HCT116 (cell line): Measurements from ENCODE around the gene C2orf92. TPM values are rescaled to one million over a fixed set of nuclear protein-coding genes. Genes with fewer than 3 reads are reported as not detected.

ENCODE experiments used
- ATAC-seq: fragments of 200-7000 bp; cut with Tn5 transposase; 2 replicates; pipeline ENCODE4 v1.9.1; 2020; ENCODE audit warnings: mild to moderate bottlenecking, moderate library complexity
- BruUV-seq: library from RNA; stranded (reverse); fragments of 400-500 nt; replicated peaks from 2 replicates; lab custom pipeline; 2021; lab: Mats Ljungman, UMichigan
- CTCF ChIA-PET: fragments of 300-600 bp; sonication (Branson Sonifier 250); formaldehyde crosslinking; loops from one replicate; lab custom pipeline; 2021; ENCODE audit warnings: antibody characterized with exemption; lab: Charles Lee
- POLR2A ChIA-PET: fragments of 300-600, 350-600 bp; sonication (Branson Sonifier 250); formaldehyde crosslinking; loops from one replicate; lab custom pipeline; 2021; ENCODE audit warnings: antibody characterized with exemption; lab: Charles Lee
- RAD21 ChIA-PET, 2 experiments: fragments of 300-600 bp; sonication (Branson Sonifier 250); formaldehyde crosslinking; loops; one replicate each; lab custom pipeline; 2023; ENCODE audit warnings: low total read pairs in 2 of 2; ENCODE audit not compliant: uncharacterized antibody in 2 of 2, unreplicated experiment in 2 of 2, low non-redundant PET in 1 of 2; lab: Charles Lee
- DNase-seq: peaks from one replicate; pipeline ENCODE4 v3.0.0-alpha.2; 2010; ENCODE audit warnings: low read depth, low spot score
- H2AFZ ChIP-seq: fragments of 200-600 bp; shearing (Covaris generic), sonication (generic); 2 replicates; pipeline ENCODE4 v1.6.1; 2017; ENCODE audit warnings: low read depth, mixed run types, mixed read lengths, antibody characterized with exemption, low read length; ENCODE audit not compliant: poor library complexity, severe bottlenecking
- H3K27ac ChIP-seq: 2 replicates; pipeline ENCODE4 v1.5.1; 2012; ENCODE audit warnings: low read depth, low read length
- H3K27me3 ChIP-seq: fragments of 200-600 bp; sonication (generic); 2 replicates; pipeline ENCODE4 v1.6.1; 2016; ENCODE audit warnings: mixed run types, low read length, mixed read lengths; ENCODE audit not compliant: insufficient read depth
- H3K36me3 ChIP-seq, 2 experiments: fragments of 200-500 bp in 1 of 2; fragments of 200-600 bp in 1 of 2; sonication (Bioruptor generic) in 1 of 2; sonication (generic) in 1 of 2; 2 replicates each; pipeline versions ENCODE4 v1.5.1 to v1.6.1; 2014 to 2016; ENCODE audit warnings: low read length in 2 of 2, inconsistent platforms in 1 of 2, mixed read lengths in 1 of 2, mixed run types in 1 of 2; ENCODE audit not compliant: insufficient read depth in 2 of 2, control insufficient read depth in 1 of 2
- H3K4me1 ChIP-seq, 2 experiments: fragments of 200-600 bp in 1 of 2; sonication (generic) in 1 of 2; 2 replicates each; pipeline versions ENCODE4 v1.5.1 to v1.6.1; 2012 to 2017; ENCODE audit warnings: low read length in 2 of 2, inconsistent platforms in 1 of 2, mild to moderate bottlenecking in 1 of 2, mixed read lengths in 1 of 2, mixed run types in 1 of 2, moderate library complexity in 1 of 2; ENCODE audit not compliant: insufficient read depth in 2 of 2, control insufficient read depth in 1 of 2
- H3K4me2 ChIP-seq: fragments of 200-600 bp; sonication (generic); 2 replicates; pipeline ENCODE4 v1.6.1; 2017; ENCODE audit warnings: mixed run types, low read length, mixed read lengths
- H3K4me3 ChIP-seq, 2 experiments: fragments of 200-600 bp in 1 of 2; sonication (generic) in 1 of 2; replicated peaks in 1 of 2; 2 replicates each; pipeline ENCODE4 v1.5.1; 2011 to 2016; ENCODE audit warnings: low read length in 2 of 2, control low read depth in 1 of 2, low read depth in 1 of 2, mild to moderate bottlenecking in 1 of 2, mixed read lengths in 1 of 2, mixed run types in 1 of 2
- H3K79me2 ChIP-seq: fragments of 200-600 bp; sonication (generic); 2 replicates; pipeline ENCODE4 v1.6.1; 2017; ENCODE audit warnings: mild to moderate bottlenecking, mixed run types, low read length, moderate library complexity, mixed read lengths; ENCODE audit not compliant: insufficient read depth
- H3K9ac ChIP-seq: fragments of 200-600 bp; sonication (generic); 2 replicates; pipeline ENCODE4 v1.6.1; 2016; ENCODE audit warnings: low read length, mixed read lengths
- H3K9me2 ChIP-seq: fragments of 200-600 bp; sonication (generic), shearing (Covaris generic); 2 replicates; pipeline ENCODE4 v1.6.1; 2017; ENCODE audit warnings: mixed run types, mild to moderate bottlenecking, moderate library complexity; ENCODE audit not compliant: insufficient read depth
- H3K9me3 ChIP-seq, 2 experiments: fragments of 200-500 bp in 1 of 2; fragments of 200-600 bp in 1 of 2; sonication (Bioruptor generic) in 1 of 2; sonication (generic) in 1 of 2; 2 replicates each; pipeline ENCODE4 v1.6.1; 2014 to 2017; ENCODE audit warnings: low read length in 2 of 2, mixed read lengths in 2 of 2, inconsistent platforms in 1 of 2, low read depth in 1 of 2, mild to moderate bottlenecking in 1 of 2, mixed run types in 1 of 2, moderate library complexity in 1 of 2; ENCODE audit not compliant: control insufficient read depth in 1 of 2, insufficient read depth in 1 of 2
- H4K20me1 ChIP-seq: fragments of 200-600 bp; sonication (generic), shearing (Covaris generic); 2 replicates; pipeline ENCODE4 v1.6.1; 2017; ENCODE audit warnings: mixed run types, mild to moderate bottlenecking, moderate library complexity; ENCODE audit not compliant: insufficient read depth
- ATF3 ChIP-seq: IDR thresholded peaks from 2 replicates; pipeline ENCODE4 v1.6.1; 2012
- CBX3 ChIP-seq: IDR thresholded peaks from 2 replicates; pipeline ENCODE4 v1.6.1; 2012; ENCODE audit warnings: low read depth
- CEBPB ChIP-seq: IDR thresholded peaks from 2 replicates; pipeline ENCODE4 v1.6.1; 2012; ENCODE audit warnings: low read depth
- CTCF ChIP-seq, 3 experiments: fragments of 200-600 bp in 1 of 3; sonication (generic) in 1 of 3; IDR thresholded peaks in 2 of 3; conservative IDR thresholded peaks in 1 of 3; 2 replicates each; pipeline ENCODE4 v1.5.1; 2012 to 2017; ENCODE audit warnings: low read depth in 2 of 3, low read length in 2 of 3, antibody characterized with exemption in 1 of 3, borderline replicate concordance in 1 of 3, control low read depth in 1 of 3, mild to moderate bottlenecking in 1 of 3, mixed read lengths in 1 of 3, mixed run types in 1 of 3, moderate library complexity in 1 of 3; ENCODE audit not compliant: insufficient read depth in 1 of 3
- EGR1 ChIP-seq: IDR thresholded peaks from 2 replicates; pipeline ENCODE4 v1.6.1; 2012; ENCODE audit warnings: low read depth
- ELF1 ChIP-seq: IDR thresholded peaks from 2 replicates; pipeline ENCODE4 v1.6.1; 2012; ENCODE audit warnings: low read depth, borderline replicate concordance
- EZH2 ChIP-seq: fragments of 200-600 bp; sonication (generic); IDR thresholded peaks from 2 replicates; pipeline ENCODE4 v1.6.1; 2017; ENCODE audit warnings: antibody characterized with exemption, mixed run types
- EZH2phosphoT487 ChIP-seq: fragments of 200-600 bp; IDR thresholded peaks from 2 replicates; pipeline ENCODE4 v1.6.1; 2018; ENCODE audit warnings: antibody characterized with exemption, borderline replicate concordance
- FOSL1 ChIP-seq: IDR thresholded peaks from 2 replicates; pipeline ENCODE4 v1.6.1; 2012; ENCODE audit warnings: low read depth
- POLR2A ChIP-seq: IDR thresholded peaks from 2 replicates; pipeline ENCODE4 v1.7.0; 2011; ENCODE audit warnings: borderline replicate concordance; ENCODE audit not compliant: insufficient read depth, insufficient read length; ENCODE audit errors: extremely low read depth
- POLR2AphosphoS5 ChIP-seq: IDR thresholded peaks from 2 replicates; pipeline ENCODE4 v1.6.1; 2011; ENCODE audit warnings: mild to moderate bottlenecking, low read depth, low read length, moderate library complexity
- RAD21 ChIP-seq: IDR thresholded peaks from 2 replicates; pipeline ENCODE4 v1.6.1; 2012; ENCODE audit warnings: low read depth, mild to moderate bottlenecking
- REST ChIP-seq: IDR thresholded peaks from 2 replicates; pipeline ENCODE4 v1.6.1; 2012; ENCODE audit warnings: low read depth
- SIN3A ChIP-seq: IDR thresholded peaks from 2 replicates; pipeline ENCODE4 v1.6.1; 2012; ENCODE audit warnings: low read depth
- SP1 ChIP-seq: IDR thresholded peaks from 2 replicates; pipeline ENCODE4 v1.6.1; 2012; ENCODE audit warnings: low read depth
- SRF ChIP-seq: IDR thresholded peaks from 2 replicates; pipeline ENCODE4 v1.6.1; 2012; ENCODE audit warnings: low read depth
- TCF7L2 ChIP-seq: IDR thresholded peaks from 2 replicates; pipeline ENCODE4 v1.7.0; 2011; ENCODE audit warnings: borderline replicate concordance, inconsistent platforms; ENCODE audit not compliant: insufficient read depth, insufficient read length; ENCODE audit errors: extremely low read depth
- YY1 ChIP-seq: IDR thresholded peaks from 2 replicates; pipeline ENCODE4 v1.6.1; 2011; ENCODE audit warnings: low read length, low read depth, moderate library complexity, mild to moderate bottlenecking; ENCODE audit not compliant: insufficient replicate concordance; ENCODE audit errors: extremely low read depth
- ZNF274 ChIP-seq: fragments of 200-500 bp; sonication (Bioruptor generic); IDR thresholded peaks from 2 replicates; pipeline ENCODE4 v1.6.1; 2014; ENCODE audit warnings: mild to moderate bottlenecking, low read depth, low read length, inconsistent platforms
- intact Hi-C: fragments of 100-400 bp; cut with micrococcal nuclease; formaldehyde crosslinking; loops from 2 replicates; pipeline ENCODE4 v1.10.0; 2022
- total RNA-seq: library from RNA; stranded (reverse); gene quantifications from one replicate; pipeline ENCODE4 v1.2.1, GENCODE V29; 2021; ENCODE audit not compliant: unreplicated experiment

Gene C2orf92
- total RNA-seq, 1 experiment from 2014 or later = 3.0 TPM

GRCh38 chr2:97714950-97715652 is 45.6 kb downstream of the C2orf92 start:
- RAD21 ChIA-PET = no interaction called here
- Histone ChIP-seq H3K4me3 (no peak overlapping the region), H3K27ac (no peak overlapping the region), H4K20me1 (no peaks in the 10 kb centered on the region), H3K9me3 (no peaks in the 10 kb centered on the region), H3K36me3 (no peaks in the 10 kb centered on the region), H3K9me2 (no peaks in the 10 kb centered on the region), H3K4me1 (peaks cover 0 to 1% of the 10 kb centered on the region in 2 experiments; a peak in 1 of 4 replicates), H3K4me2 (no peak overlapping the region), H3K27me3 (no peaks in the 10 kb centered on the region), H2AFZ (no peak overlapping the region), H3K79me2 (no peaks in the 10 kb centered on the region), H3K9ac (no peak overlapping the region)
- no peak; the same call in 1 of the 2 replicates for ATAC-seq
- DNase-seq = no peak
- POLR2A ChIA-PET = no interaction called here
- TF ChIP-seq SRF = no peak
- no peak for TF ChIP-seq CBX3
- TF ChIP-seq ELF1 = no peak
- no peak for TF ChIP-seq TCF7L2
- TF ChIP-seq YY1 = no peak
- no peak for TF ChIP-seq EGR1
- no peak for TF ChIP-seq ZNF274
- no peak for TF ChIP-seq POLR2A
- no peak for TF ChIP-seq CEBPB
- TF ChIP-seq ATF3 = no peak
- no peak for TF ChIP-seq CTCF (IDR thresholded peaks at IDR 0.05 in 2 of 3, conservative IDR thresholded peaks at IDR 0.05 in 1 of 3; ENCODE audit: borderline replicate concordance in 1 of 3, insufficient read depth in 1 of 3, low read depth in 2 of 3, low read length in 2 of 3)
- TF ChIP-seq FOSL1 = no peak
- no peak for TF ChIP-seq POLR2AphosphoS5
- no peak for TF ChIP-seq RAD21
- no peak for TF ChIP-seq SP1
- TF ChIP-seq SIN3A = no peak
- TF ChIP-seq EZH2phosphoT487 = no peak
- no peak for TF ChIP-seq EZH2
- no peak for TF ChIP-seq REST
- intact Hi-C loops = no loop called here
- CTCF ChIA-PET = no interaction called here
- no TSS peak for BruUV-seq
